HEK293T (cell line): ENCODE data around the gene GATAD2B.

Source experiments
- L3MBTL2 ChIP-seq: fragments of 450-650 bp; conservative IDR thresholded peaks from 2 replicates; pipeline ENCODE4 v1.6.1; 2016; ENCODE audit warnings: mild to moderate bottlenecking
- SP1 ChIP-seq: fragments of 450-650 bp; IDR thresholded peaks from 2 replicates; pipeline ENCODE4 v1.6.1; 2017

GRCh38 chr1:153928791-153929341 lies 6.1 kb upstream of the GATAD2B start:
- TF ChIP-seq L3MBTL2 (no peak), SP1 (no peak)
